ENCODE data around the gene OSTN. TPM values are rescaled to one million over a fixed set of nuclear protein-coding genes. Genes with fewer than 3 reads are reported as not detected.

OSTN gene
- polyA plus RNA-seq, 1 experiment, result not detected

DNA sequence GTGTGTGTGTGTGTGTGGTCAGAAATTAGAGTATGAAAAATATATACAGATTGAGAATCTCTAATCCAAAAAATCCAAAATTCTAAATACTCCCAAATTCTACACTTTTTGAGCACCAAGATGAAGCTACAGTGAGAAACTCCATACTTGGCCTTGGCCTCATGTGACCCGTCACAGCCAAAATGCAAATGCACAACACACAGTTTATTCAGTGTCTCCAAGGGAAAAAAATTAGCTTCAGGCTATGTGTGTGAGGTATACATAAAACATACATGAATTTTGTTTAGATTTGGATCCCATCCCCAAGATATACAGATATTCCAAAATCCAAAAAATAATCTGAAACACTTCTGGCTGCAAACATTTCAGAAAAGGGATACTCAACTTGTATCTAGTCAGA is 33.2 kb upstream of the OSTN start:
- no peaks in the 10 kb centered on the region for H3K36me3 ChIP-seq (ENCODE audit: control insufficient read depth, insufficient read depth, low read length)
- DNase-seq (ENCODE audit: low read depth), result no peak
- ChIA-PET CTCF (interaction anchor here (0.6 to 1.1 kb wide), 3 partner anchors 9 to 931 kb away, joined by 3 to 4 read pairs (median 3); no protein-coding TSS in a partner anchor), POLR2A (no interaction called here)
- TF ChIP-seq, protein P1, sequence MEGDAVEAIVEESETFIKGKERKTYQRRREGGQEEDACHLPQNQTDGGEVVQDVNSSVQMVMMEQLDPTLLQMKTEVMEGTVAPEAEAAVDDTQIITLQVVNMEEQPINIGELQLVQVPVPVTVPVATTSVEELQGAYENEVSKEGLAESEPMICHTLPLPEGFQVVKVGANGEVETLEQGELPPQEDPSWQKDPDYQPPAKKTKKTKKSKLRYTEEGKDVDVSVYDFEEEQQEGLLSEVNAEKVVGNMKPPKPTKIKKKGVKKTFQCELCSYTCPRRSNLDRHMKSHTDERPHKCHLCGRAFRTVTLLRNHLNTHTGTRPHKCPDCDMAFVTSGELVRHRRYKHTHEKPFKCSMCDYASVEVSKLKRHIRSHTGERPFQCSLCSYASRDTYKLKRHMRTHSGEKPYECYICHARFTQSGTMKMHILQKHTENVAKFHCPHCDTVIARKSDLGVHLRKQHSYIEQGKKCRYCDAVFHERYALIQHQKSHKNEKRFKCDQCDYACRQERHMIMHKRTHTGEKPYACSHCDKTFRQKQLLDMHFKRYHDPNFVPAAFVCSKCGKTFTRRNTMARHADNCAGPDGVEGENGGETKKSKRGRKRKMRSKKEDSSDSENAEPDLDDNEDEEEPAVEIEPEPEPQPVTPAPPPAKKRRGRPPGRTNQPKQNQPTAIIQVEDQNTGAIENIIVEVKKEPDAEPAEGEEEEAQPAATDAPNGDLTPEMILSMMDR (IDR thresholded peaks at IDR 0.05; ENCODE audit: insufficient read depth, low read depth, low read length), result no peak
- H3K27me3 ChIP-seq (ENCODE audit: control insufficient read depth, insufficient read depth, low read length), result no peaks in the 10 kb centered on the region
- H3K4me3 ChIP-seq (ENCODE audit: low read depth, low read length), result no peak overlapping the region

GRCh38 chr3:191166368-191166767 is 32.7 kb upstream of the OSTN start:
- DNase-seq (ENCODE audit: low read depth), result no peak
- Histone ChIP-seq H3K36me3 (ENCODE audit: control insufficient read depth, insufficient read depth, low read length) (no peaks in the 10 kb centered on the region), H3K27me3 (ENCODE audit: control insufficient read depth, insufficient read depth, low read length) (no peaks in the 10 kb centered on the region), H3K4me3 (ENCODE audit: low read depth, low read length) (no peak overlapping the region)
- ChIA-PET POLR2A (no interaction called here), CTCF (interaction anchor here (0.9 to 1.1 kb wide), 2 partner anchors 10 to 12 kb away, joined by 3 to 4 read pairs; no protein-coding TSS in a partner anchor)
- TF ChIP-seq, protein P1 (IDR thresholded peaks at IDR 0.05; ENCODE audit: insufficient read depth, low read depth, low read length), result no peak

GRCh38 chr3:191169566-191169965 is 29.5 kb upstream of the OSTN start:
- Histone ChIP-seq H3K4me3 (ENCODE audit: low read depth, low read length) (no peak overlapping the region), H3K36me3 (ENCODE audit: control insufficient read depth, insufficient read depth, low read length) (no peaks in the 10 kb centered on the region), H3K27me3 (ENCODE audit: control insufficient read depth, insufficient read depth, low read length) (no peaks in the 10 kb centered on the region)
- ChIA-PET CTCF (interaction anchor here (0.5 kb wide), 1 partner anchor 316 kb away, joined by 3 read pairs; no protein-coding TSS in a partner anchor), POLR2A (no interaction called here)
- TF ChIP-seq, protein P1 (IDR thresholded peaks at IDR 0.05; ENCODE audit: insufficient read depth, low read depth, low read length), result no peak
- DNase-seq (ENCODE audit: low read depth), result no peak

GRCh38 chr3:191170097-191170496 is 28.9 kb upstream of the OSTN start:
- no peak for DNase-seq (ENCODE audit: low read depth)
- Histone ChIP-seq H3K4me3 (ENCODE audit: low read depth, low read length) (no peak overlapping the region), H3K27me3 (ENCODE audit: control insufficient read depth, insufficient read depth, low read length) (no peaks in the 10 kb centered on the region), H3K36me3 (ENCODE audit: control insufficient read depth, insufficient read depth, low read length) (no peaks in the 10 kb centered on the region)
- POLR2A ChIA-PET, result no interaction called here
- TF ChIP-seq, protein P1 (IDR thresholded peaks at IDR 0.05; ENCODE audit: insufficient read depth, low read depth, low read length), result no peak
- CTCF ChIA-PET, result interaction anchor here (0.5 kb wide), 1 partner anchor 315 kb away, joined by 3 read pairs; no protein-coding TSS in a partner anchor

GRCh38 chr3:191175102-191175501 is 23.9 kb upstream of the OSTN start:
- CTCF ChIA-PET, result no interaction called here
- TF ChIP-seq, protein P1 (IDR thresholded peaks at IDR 0.05; ENCODE audit: insufficient read depth, low read depth, low read length), result no peak
- no peaks in the 10 kb centered on the region for H3K36me3 ChIP-seq (ENCODE audit: control insufficient read depth, insufficient read depth, low read length)
- POLR2A ChIA-PET, result no interaction called here
- H3K27me3 ChIP-seq (ENCODE audit: control insufficient read depth, insufficient read depth, low read length), result no peaks in the 10 kb centered on the region
- no peak for DNase-seq (ENCODE audit: low read depth)
- no peak overlapping the region for H3K4me3 ChIP-seq (ENCODE audit: low read depth, low read length)
